HepG2 (cell line): Measurements from ENCODE around the gene ACAP1.

Experiments used
- ATF7-NPFF ChIP-seq: sonication (generic); formaldehyde crosslinking; IDR thresholded peaks from 2 replicates; pipeline ENCODE4 v1.8.1; 2023; ENCODE audit warnings: mild to moderate bottlenecking, low read depth, missing genetic modification reagents, moderate library complexity
- CEBPG ChIP-seq: IDR thresholded peaks from 2 replicates; pipeline ENCODE4 v1.6.1; 2016
- FOSL1 ChIP-seq: sonication (generic); formaldehyde crosslinking; IDR thresholded peaks from 2 replicates; pipeline ENCODE4 v1.9.0; 2021; ENCODE audit warnings: missing genetic modification reagents, borderline replicate concordance
- HDAC1 ChIP-seq: sonication (generic); formaldehyde crosslinking; IDR thresholded peaks from 2 replicates; pipeline ENCODE4 v1.5.1; 2020; ENCODE audit warnings: mild to moderate bottlenecking, missing genetic modification reagents
- ZKSCAN8 ChIP-seq: IDR thresholded peaks from 2 replicates; pipeline ENCODE4 v1.6.1; 2016; ENCODE audit warnings: borderline replicate concordance, missing genetic modification reagents, missing compliant biosample characterization
- TF ChIP-seq, protein P1 (sequence below), 2 experiments: IDR thresholded peaks; 2 replicates each; pipeline ENCODE4 v1.6.1; 2011 to 2012; ENCODE audit warnings: low read length in 2 of 2, borderline replicate concordance in 1 of 2, low read depth in 1 of 2, mild to moderate bottlenecking in 1 of 2, moderate library complexity in 1 of 2

- TF ChIP-seq FOSL1 (CRISPR knock-in tag) (no peak), HDAC1 (CRISPR knock-in tag) (peak; percentile 82; the same call in 1 of the 2 replicates), ZKSCAN8 (CRISPR knock-in tag) (no peak), CEBPG (CRISPR knock-in tag) (no peak), ATF7-NPFF (peak; percentile 65; the same call in 1 of the 2 replicates)
- TF ChIP-seq, protein P1, sequence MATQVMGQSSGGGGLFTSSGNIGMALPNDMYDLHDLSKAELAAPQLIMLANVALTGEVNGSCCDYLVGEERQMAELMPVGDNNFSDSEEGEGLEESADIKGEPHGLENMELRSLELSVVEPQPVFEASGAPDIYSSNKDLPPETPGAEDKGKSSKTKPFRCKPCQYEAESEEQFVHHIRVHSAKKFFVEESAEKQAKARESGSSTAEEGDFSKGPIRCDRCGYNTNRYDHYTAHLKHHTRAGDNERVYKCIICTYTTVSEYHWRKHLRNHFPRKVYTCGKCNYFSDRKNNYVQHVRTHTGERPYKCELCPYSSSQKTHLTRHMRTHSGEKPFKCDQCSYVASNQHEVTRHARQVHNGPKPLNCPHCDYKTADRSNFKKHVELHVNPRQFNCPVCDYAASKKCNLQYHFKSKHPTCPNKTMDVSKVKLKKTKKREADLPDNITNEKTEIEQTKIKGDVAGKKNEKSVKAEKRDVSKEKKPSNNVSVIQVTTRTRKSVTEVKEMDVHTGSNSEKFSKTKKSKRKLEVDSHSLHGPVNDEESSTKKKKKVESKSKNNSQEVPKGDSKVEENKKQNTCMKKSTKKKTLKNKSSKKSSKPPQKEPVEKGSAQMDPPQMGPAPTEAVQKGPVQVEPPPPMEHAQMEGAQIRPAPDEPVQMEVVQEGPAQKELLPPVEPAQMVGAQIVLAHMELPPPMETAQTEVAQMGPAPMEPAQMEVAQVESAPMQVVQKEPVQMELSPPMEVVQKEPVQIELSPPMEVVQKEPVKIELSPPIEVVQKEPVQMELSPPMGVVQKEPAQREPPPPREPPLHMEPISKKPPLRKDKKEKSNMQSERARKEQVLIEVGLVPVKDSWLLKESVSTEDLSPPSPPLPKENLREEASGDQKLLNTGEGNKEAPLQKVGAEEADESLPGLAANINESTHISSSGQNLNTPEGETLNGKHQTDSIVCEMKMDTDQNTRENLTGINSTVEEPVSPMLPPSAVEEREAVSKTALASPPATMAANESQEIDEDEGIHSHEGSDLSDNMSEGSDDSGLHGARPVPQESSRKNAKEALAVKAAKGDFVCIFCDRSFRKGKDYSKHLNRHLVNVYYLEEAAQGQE (IDR thresholded peaks at IDR 0.05; ENCODE audit: borderline replicate concordance in 1 of 2, low read depth in 1 of 2, low read length in 2 of 2): no peak
Observed at GRCh38 chr17:7296189-7296861, 40.0 kb upstream of the ACAP1 start.
